Right renal pelvis (tissue), 4 donors: ENCODE results near the gene H1-8. TPM values are rescaled to one million over a fixed set of nuclear protein-coding genes. Genes with fewer than 3 reads are reported as not detected.
"Not testable (repeated sequence)": the region's sequence is repeated elsewhere in the genome, so short reads cannot be mapped to it uniquely, and the experiment has no call there.

Experiments
- DNase-seq, 4 donors: peaks; one replicate each; pipeline ENCODE4 v3.0.0-alpha.2; 2013; ENCODE audit warnings: low read depth in 4 of 4, low spot score in 3 of 4, missing footprints in 1 of 4
- polyA plus RNA-seq, 4 donors: library from polyadenylated mRNA; unstranded; fragments of 120-200 nt; gene quantifications; one replicate each; pipeline ENCODE4 v1.2.1, GENCODE V29; 2013; ENCODE audit not compliant: insufficient read length in 4 of 4

The H1-8 gene, protein sequence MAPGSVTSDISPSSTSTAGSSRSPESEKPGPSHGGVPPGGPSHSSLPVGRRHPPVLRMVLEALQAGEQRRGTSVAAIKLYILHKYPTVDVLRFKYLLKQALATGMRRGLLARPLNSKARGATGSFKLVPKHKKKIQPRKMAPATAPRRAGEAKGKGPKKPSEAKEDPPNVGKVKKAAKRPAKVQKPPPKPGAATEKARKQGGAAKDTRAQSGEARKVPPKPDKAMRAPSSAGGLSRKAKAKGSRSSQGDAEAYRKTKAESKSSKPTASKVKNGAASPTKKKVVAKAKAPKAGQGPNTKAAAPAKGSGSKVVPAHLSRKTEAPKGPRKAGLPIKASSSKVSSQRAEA
- polyA plus RNA-seq, result not detected

DNA sequence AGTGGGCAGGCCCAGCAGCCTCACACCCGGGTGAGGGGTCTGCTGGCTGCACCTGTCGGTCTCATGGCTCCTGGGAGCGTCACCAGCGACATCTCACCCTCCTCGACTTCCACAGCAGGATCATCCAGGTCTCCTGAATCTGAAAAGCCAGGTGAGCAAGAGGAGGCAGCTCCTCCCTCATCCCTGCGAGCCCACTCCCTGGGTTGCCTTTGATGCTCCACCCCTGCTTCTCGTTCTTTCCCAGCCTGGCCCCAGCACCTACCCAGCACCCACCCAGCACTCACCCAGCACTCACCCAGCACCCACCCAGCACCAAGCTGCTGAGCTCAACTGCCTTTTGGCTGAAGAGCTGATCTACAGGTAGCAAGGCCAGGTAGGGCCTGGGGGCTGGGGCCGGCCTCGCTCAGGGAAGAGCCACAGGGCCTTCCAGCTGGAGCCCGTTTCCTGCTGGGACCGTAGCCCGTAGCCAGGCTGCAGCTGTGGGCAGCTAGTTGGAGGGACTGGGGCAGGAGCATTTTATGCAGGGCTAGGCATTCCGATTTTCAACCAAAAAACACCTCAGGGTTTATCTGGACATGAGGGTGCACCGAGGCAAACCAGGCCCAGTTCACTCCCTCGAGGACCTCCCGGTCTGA, at the start of gene H1-8:
H1-8 (plus strand) TSS at position 20 of the 635 bp plus-strand sequence; CDS start at position 64, 44 bp downstream.
- DNase-seq, result no peak

DNA sequence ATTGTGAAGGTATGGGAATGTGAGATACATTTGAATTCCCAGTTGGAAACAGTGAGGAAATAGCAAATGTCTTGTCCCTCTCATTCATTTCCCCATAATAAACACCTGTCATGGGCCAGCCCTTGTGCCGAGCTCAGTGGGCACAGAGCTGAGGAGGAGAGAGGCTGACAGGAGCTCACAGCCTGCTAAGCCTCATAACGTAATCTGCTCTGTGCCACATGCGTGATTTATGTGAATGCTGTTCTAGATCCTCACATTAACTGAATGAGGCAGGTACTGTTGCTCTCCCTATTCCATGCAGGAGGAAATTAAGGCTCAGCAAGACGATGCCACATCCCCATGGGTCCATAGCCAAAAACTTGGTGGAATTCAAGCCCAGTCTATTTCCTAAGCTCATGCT, 49.8 kb upstream of the H1-8 start:
- no peak for DNase-seq

DNA sequence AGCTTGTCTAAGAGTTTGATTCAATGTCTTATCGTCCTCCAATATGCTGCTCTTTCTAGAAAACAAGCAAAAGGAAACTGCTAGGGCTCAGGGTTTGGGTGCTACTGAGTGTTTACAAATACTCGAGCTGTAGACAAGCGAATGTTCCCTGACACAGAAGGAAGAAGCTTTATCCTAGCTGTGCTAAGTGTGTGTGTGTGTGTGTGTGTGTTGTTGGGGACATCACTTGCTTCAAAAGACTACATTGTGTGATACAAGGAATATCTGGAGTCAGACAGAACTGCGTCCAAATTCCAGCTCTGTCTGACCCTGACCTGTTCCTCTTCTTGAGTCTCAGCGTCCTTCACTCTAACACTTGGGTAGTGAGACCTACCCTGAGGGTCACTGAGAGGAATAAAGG, 48.5 kb upstream of the H1-8 start:
- DNase-seq, result not testable (repeated sequence)

DNA sequence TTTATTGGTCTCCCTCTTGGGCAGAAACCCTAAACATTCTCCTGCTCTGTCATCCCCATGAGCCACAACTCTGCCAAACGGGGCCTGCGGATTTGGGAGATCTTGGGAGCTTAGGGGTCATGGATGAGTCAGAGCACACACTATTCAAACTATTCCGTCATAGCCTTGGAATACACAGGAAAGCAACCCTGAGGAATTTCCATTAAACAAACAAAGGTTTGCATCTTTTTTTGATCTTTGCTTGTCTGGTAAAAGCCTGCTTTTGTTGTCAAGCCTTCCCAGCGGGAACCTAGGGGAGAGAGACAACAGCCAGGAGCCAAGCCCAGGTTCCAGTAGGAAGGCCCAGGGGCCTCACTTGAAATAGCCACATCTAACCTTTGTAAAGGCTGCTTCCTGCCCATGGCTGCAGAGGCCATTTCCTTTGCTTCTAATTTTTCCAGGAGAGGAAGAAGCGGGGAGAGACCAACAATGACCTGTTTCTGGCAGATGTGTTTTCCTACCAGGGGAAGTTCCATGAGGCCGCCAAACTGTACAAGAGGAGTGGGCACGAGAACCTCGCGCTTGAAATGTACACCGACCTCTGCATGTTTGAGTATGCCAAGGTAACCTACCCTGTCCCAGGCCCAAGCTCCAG, 47.9 kb upstream of the H1-8 start:
- DNase-seq, result not testable (repeated sequence)

DNA sequence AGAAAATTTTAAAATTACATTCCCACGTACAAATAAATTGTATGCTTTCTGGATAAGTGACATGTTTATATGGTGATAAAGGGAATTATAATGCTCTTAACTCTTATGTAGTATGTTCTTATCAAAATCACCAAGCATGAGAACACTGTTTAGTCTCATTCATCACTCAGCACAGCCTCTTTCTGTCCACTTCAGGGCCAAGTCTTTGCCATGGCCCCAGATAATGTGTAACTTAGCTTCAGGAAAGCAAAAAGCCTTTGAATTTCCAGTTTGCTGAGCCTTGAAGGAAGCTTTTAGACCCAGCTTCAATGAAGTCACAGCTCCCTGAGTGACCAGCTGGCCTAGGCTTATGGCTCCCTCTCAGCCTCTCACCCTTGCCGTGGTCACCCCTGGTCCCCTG, 45.1 kb upstream of the H1-8 start:
- DNase-seq, result not testable (repeated sequence)

DNA sequence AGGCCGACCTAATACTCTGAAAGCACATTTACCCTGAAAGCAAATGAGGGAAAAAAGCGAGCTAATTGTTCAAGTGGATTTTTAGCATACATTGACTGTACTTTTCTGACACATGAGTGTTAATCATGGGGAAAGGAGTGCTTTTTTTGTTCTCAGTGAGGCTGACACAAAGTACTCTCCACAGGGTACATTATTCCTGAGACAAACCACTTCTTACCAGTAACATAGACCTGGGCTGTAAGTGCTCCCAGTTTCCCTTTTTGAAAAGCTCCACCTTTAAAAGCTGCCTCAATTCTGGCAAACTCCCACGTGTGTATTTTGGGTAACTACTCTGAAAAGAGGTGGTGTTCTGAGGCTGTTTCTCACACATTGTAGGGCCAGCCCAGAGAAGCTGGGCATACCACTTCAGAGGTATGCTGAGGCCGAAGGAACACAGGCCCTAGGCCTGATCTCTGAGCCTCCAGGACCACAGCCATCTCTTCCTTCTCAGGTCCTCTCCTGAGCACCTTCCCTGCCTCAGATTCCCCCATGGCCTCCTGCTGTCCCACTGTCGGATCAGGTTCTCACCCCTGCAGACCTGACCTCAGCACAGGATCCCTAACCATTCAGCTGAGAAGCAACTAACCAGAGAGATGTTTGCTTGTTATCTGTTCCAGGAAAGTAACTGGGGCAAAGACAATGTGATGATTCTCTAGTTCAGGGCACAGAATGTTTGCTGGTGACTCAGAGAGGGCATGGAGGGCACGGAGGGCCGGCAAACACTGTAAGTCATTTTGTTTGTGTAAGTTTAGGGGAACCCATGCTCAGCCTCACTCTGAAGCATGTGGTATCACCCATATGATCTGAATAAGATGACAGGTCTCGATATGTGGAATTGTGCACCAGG, 44.1 kb upstream of the H1-8 start:
- not testable (repeated sequence) for DNase-seq

DNA sequence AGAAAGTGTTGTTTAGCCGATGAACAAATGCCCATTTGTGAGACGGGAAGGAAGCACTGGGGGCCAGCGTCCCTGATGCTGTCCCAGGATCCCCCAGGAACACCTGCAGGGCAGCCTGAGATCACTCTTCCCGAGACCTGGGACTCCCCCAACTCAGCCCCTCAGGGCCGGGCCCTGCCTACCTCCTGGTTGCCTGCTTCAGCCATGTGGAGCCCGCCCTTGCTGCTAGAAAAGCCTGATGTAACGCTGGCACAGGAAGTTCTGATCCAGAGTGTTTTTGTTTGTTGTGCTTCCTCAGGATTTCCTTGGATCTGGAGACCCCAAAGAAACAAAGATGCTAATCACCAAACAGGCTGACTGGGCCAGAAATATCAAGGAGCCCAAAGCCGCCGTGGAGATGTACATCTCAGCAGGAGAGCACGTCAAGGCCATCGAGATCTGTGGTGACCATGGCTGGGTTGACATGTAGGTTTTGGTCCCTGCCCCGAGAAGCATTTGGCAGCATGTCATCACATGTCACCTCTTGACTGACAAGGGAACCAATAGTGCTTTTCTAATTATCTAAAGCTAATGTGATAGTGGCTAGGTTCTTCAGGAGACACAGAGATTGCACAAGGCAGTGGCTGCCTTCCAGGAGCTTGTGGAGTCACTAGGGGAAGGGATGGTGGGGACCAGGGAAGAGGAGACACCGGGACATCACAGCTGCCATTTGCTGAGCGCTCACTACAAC, 43.2 kb upstream of the H1-8 start:
- DNase-seq, result not testable (repeated sequence)

DNA sequence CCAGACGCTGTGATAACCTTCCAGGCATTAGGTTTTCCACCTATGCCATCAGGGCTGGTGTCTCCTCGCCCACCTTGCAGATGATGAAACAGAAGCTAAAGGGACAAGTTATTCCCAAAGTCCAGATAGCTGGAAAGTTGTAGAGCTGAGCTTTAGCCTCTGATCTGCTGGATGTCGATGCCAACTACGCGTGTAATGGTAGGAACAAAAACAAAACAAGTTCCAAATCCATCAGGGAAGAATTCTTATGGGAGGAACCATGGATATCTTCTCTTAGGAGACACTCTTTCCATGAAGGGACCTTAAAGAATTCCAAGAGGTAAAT, 42.7 kb upstream of the H1-8 start:
- no peak for DNase-seq

DNA sequence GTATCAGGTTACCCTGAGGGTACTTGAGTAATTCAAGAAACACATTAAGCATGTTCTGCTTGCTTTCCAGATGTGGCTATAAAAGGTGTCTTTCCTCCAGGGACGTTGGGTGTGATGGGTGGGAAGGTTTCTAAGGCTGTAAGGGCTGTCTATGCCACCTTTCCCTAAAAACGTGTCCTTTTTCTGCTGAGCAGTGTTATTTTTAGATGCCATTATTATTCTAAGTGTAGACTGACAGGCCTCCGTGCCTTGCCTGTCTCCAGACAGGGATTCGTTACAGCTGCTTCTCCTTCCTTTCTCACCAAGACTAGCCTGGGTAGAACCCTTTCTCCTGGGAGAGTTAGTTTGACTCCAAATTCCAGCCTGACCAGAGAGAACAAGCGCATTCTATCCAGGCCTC, 41.3 kb upstream of the H1-8 start:
- DNase-seq, result no peak

DNA sequence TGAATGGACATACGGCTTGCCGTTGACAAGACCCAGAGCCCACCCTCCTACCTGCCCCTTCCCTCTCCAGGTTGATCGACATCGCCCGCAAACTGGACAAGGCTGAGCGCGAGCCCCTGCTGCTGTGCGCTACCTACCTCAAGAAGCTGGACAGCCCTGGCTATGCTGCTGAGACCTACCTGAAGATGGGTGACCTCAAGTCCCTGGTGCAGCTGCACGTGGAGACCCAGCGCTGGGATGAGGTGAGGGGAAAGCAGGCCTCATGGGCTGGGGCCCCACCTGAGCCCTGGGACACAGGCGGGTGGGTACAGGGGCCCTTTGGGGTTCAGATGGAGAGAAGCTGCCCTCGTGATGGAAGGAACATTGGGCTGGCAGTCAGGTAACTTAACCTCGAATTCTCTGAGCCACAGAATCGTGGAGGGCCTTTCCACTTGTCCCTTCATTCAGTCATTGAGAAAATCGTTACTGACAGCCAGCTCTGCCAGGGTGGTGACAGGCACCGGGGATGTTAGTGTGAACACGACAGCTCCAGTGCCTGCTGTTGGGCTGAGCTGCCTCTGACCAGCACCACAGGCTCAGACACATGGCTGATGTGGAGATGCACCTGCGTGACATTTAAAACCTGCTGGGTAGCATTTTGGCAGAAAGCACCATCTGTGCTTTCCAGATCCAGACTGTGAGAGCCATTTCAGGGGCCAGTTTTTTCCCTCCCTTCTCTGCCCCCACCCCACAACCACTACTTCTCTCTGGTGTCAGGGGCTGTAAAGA, 40.1 kb upstream of the H1-8 start:
- DNase-seq, result no peak

DNA sequence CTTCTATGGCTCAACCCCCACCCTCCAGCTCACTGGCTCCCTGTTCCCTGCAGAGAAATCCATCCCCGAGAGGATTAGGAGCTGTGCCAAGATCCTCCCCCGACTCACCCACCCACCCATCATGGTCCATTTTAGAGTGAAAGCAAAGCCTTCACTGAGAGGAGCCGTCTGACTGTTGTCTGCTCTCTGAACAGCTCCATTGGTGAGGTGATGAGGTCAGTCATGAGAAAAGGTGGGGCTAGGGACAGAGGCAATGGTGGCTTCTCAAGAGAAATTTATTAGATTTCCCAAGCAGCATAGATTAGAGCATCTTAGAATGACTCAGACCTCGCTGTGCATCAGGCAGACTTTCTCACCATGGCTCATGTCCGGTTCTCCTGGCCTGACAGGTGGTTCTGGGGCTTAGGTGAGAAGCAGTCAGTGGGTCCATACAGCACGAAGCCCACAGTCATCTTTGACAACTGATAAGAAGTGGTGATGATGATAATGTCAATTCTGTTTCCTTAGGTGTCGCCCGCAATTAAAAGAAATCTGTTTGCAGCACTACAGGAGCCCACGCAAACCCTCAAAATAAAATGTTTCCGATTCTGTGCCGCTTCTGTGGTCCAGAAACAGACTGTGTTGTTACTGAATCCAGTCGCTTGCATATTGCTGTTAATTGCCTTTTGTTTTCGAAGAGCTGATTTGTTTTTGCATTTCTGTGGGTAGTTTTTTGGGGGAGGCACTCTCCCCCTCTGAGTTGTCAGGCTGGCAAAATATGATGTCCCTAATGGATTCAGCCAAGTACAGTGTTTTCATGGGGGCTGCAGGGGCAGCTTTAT, 39.3 kb upstream of the H1-8 start:
- DNase-seq, result no peak

DNA sequence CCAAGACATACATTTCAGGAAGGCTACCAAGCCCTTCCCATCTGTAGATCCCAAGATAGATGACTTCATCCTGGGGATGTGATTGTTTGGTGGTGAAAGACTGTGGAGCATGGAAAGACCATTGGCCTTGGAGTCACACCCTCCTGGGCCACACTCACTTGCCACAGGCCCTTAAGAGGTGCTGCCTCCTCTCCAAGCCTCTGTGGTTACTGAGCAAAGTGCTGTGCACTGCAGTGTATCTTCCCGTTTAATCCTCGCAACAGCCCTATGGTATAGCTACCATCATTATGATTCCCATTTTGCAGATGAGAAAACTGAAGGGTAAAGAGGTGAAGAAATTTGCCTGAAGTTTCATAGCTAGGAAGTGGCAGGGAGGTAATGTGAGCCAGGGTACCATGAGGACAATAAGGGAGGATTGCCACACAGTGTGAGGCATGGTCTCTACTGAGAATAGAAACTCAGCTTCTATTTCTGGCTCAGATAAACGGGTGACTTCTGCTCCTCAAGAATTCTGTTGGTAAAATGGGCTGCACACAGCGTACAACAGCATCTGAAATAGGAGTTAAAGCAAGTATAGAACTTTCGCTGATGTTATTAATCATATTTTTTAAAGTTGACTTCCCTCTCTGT, 38.4 kb upstream of the H1-8 start:
- DNase-seq, result no peak

DNA sequence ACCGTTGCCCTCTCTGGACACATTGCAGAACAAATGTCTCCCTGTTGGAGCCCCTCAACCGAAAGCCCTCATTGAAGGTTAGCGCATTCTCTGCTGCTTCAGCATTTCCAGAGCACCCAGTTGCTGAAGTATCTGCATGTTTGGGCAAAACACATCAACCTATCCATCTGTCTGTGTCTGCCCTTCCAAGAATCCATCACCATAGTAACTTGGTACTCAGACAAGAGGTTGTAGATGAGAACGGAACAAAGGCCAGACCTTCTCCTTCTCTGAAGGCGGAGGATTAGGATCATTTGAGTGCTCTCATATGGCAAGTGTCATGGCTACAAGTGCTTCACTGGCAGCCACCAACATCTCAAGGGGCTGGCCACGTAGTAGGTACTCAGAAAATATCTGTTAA, 37.6 kb upstream of the H1-8 start:
- no peak for DNase-seq

DNA sequence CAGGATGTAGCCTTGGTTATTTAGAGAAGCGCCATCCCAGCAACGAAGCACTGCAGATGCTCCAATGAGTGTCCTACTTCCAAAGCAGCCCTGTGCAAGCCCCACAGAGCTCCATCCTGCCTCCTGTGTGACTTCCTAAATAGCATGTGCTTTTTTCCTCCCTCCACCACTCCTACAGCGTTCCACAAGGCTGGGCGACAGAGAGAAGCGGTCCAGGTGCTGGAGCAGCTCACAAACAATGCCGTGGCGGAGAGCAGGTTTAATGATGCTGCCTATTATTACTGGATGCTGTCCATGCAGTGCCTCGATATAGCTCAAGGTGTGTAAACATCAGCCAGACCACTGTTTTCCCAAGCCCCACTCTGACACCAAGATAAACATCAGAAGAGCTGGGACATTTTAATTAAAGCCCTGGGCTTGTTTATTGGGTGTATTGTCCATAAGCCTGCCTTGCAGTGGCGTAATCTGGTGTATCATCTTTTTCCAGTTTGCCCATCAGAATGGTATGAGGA, 36.7 kb upstream of the H1-8 start:
- DNase-seq, result no peak

DNA sequence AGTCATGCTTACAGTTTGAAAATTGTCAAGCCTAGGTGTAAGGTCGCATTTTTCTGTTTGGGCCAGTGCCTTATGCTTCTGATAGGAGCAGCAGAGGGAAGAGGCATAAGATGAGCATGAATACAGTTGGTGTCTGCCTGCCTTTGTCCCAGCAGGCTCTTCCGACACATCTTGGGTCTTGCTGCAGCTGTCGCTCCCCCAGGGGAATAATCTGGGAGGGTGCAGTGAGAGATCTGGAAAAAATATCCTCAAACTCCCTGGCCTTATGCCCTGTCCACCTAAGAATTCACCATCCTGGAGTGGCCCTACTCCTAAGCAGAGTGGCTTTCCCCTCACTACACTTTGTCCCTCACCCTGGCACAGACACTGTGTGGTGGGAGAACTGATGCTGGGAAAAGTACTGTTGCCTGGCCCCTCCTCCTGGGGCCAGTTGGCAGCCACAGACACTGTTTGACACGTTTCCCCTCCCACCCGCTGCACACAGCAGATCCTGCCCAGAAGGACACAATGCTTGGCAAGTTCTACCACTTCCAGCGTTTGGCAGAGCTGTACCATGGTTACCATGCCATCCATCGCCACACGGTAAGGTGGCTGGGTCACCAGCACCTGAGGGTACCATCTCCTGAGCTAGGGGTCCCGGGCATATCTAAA, 35.7 kb upstream of the H1-8 start:
- DNase-seq, result no peak

DNA sequence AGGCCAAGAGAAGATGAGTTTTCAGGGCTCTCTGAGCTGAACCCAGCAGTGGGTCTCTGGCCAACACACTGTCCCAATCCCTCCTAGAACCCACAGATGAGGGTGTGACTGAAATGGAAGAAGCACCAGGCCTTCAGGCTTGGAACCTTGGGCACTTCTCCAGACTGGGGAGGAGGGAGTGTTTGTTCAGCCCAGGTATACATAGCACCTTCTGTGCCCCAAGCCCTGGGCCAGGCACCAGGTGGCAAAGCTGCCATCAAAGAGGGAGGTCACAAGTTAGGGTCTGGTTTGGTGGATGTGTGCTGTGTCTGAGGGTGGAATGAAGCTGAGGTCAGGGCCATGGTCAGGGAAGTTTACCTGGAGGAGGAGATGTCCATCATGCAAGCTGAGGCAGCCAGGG, 30.4 kb upstream of the H1-8 start:
- DNase-seq, result no peak

DNA sequence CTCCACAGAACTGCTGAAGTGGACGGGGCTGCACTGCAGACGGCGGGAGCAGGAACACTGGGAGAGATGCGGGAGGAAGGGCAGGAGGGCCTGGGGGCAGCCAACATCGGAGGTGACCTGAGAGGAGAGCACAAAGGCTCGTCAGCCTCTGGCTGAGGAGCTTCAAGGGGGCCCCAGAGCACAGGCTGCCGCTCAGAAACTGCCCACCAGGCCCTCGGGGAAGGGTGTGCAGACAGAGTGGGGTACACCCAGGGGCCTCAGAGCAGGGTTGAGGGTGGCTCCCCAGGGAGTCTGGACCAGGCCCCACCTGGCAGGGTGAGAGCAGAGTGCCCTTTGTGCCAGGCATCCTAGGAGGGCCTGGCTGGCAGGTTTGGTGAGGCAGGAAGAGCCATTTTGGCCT, 29.3 kb upstream of the H1-8 start:
- no peak for DNase-seq

DNA sequence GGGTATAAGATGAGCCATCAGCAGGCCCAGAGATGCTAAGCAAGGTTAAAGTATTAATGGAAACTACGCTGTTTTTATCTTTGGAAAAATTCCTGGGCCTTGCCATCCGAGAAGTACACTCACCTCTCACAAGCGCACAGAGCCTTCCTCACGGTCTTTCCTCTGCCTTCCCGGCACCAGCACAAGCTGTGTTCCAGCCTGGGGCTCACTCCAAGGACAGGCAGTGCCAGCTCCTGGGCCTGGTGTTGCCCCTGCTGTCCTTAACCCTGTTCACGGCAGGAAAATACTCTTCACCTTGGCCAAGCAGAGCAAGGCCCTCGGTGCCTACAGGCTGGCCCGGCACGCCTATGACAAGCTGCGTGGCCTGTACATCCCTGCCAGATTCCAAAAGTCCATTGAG, 28.9 kb upstream of the H1-8 start:
- no peak for DNase-seq
